Islet precursor cell (in vitro differentiated cells): ENCODE results near the gene IL21.
"Not testable (repeated sequence)": the region's sequence is repeated elsewhere in the genome, so short reads cannot be mapped to it uniquely, and the experiment has no call there.

Experiments
- DNase-seq: peaks from one replicate; pipeline ENCODE4 v3.0.0-alpha.2; 2018

Gene IL21

DNA sequence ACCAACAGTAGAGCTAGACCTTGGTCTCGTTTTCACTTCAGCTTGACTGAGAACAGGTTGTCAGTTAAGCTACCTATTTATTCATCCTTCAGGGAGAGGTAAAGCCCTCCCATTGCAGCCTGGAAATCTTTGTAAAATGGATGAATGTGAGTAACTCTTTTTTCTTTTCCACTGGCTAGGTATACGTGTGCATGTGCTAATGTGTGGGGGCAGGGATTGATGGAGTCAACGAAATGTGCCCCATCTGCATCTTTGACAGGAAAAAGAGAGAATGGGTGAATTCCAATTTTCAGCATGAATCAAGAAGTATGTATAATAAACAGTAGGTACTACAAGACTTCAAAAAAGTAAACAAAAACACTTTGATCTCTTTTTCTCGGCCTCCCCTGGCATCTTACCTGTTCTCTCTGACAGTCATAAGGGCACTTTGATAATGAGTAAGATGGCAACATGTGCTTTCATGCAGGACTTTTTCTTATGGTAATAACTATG, at the start of gene IL21:
Gene IL21 (minus strand): TSS at position 51 of the 492 bp plus-strand sequence. CDS start 55 bp downstream, outside the sequence.
- DNase-seq = no peak

DNA sequence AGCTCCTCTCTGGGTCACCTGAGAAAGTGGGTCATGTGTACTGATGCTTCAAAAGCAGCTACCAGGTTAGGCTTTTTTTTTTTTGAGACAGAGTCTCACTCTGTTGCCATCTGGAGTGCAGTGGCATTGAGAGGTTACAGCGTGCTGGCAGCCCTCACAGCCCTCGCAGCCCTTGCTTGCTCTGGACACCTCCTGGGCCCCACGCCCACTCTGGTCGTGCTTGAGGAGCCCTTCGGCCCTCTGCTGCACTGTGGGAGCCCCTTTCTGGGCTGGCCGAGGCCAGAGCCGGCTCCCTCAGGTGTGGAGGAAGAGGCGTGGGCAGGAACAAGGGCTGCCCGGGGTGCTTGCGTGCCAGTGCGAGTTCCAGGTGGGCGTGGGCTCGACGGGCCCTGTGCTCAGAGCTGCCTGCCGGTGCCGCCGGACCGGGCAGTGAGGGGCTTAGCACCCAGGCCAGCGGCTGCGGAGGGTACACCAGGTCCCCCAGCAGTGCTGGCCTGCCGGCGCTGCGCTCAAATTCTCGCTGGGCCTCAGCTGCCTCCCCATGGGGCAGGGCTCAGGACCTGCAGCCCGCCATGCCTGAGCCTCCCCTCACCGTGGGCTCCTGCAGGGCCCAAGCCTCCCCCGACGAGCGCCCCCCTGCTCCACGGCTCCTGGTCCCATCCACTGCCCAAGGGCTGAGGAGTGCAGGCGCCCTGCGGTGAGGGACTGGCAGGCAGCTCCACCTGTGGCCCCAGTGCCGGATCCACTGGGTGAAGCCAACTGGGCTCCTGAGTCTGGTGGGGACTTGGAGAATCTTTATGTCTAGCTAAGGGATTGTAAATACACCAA, 49.3 kb upstream of the IL21 start:
- no peak for DNase-seq

DNA sequence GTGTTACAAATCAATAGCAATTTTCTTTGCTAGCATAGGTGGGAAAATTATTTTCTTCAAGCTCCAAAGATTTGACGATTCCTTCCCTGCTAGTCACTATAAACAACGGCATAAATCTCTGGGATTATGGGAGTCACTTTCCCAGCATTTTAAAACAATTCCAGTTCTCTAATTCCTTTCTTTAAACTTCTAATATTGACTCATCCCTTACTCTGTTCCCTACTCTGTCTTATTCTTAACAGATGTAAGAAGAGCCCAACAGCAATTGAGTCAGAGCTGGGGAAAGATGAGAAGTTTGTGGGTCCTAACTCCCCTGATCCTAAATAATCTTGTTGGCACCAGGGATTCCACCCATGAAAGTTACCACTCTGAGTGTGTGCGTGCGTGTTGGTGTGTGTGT, 47.4 kb upstream of the IL21 start:
- DNase-seq = no peak

DNA sequence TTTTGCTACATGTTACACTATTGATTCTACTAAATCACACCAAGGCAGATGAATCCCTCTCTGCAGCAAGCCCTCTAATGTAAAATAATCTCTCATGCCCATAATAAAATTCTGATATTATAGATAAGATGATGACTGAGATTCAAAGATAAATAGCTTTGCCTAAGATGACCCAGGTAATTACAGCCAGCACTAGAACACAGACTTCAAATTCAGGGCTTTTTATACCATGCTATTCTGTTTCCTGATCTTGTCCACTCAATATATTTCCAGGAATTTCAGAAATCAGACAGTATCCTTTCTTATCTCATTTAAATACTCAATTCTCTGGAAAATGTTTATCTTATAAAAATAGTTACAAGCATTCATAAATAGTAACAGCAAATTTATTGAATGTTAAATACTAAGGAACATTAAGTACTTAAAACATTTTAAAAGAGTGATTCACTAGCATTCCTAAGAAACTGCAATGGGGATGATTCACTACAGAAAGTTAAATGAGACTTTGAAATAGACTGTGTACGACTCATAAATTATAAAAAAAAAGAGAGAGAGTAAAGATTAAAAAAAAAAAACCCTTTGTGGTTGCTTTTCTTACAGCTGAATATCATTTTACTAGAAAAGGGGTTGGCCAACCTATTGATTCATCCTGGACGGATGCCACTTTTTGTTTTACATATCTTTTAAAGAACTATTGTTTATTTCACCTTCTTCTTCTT, 45.8 kb upstream of the IL21 start:
- no peak for DNase-seq

DNA sequence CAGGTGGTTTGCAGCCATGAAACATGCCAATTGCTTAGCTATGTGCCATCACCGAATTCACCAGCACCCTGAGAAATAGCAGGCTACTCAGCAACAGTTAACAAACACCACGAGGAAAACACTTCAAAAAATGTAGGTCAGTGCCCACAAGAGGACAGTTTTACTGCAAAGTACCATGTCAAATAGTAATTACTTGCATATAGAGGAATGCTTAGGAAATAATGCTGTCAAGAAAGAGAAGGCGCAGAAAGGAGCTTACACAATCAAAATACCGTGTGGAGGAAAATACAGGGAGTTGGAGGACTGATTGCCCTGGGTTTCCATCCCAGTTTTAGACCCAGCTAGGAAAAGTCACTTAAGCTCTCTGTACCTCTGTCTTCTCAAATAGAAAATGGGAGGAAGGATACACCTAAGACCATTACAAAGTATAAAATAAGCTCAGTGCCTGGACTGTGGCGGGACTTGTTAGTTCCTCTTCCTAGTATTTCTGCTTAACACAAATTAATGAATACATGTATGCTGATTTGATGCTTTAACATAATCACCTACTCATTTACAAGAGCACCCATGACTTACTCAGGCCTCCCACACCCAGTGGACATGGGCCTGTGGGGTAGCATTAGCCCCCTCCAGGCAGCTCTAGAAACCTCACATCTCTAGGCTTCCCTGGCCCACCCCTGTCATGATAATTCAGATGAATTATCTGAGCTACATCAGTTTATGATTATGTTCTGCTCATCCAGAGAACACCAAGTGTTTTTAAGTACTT, 44.5 kb upstream of the IL21 start:
- DNase-seq = no peak

DNA sequence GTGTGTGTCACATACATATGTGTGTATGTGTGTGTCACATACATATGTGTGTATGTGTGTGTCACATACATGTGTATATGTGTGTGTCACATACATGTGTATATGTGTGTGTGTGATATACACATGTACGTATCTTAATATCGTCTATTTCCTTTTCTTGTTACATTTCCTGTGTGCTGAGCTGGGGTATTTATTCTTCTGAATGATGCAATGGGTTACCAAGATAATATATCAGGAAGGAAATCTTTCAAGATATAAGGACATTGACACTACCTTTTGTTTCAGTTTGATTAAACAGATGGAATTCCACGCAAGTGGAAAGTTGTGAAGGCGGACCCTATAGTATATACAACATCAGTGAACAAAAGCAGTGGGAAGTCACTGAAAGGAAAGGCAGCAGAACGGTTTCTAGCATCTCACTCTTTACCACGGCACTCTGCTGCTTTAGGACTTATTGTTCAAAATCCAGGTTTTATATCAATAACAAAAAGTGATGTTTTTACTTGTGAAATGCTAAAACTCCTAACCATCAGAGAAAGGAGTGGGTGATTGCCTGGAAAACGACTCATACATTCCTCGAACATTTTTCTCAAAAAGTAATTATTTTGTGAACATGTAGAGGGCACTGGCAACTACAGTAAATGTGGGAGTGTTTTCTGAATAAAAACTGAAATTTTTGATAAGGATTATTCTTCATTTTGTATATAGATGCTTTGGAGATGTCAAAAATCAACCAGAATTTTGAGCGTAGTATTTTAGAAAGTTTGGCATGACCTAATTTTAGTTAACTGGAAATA, 43.1 kb upstream of the IL21 start:
- DNase-seq = no peak

DNA sequence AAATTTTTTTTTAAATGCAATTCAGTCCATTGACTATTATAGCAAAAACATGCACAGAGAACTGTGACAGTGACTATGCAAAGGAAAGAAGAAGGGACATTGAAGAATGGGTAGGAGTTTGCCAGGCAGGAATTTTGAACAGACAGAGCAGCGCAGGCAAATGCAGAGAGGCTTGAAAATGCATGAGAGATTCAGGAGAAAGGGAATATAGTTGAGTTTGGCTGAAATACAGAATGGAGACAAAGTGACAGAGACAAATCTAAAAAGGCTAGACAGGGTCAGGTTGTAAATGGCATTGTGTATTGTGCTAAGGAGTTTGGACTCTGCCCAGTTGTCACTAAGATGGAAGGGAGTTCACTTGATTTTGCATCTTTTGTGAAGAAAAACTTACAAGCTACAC, 42.4 kb upstream of the IL21 start:
- no peak for DNase-seq

DNA sequence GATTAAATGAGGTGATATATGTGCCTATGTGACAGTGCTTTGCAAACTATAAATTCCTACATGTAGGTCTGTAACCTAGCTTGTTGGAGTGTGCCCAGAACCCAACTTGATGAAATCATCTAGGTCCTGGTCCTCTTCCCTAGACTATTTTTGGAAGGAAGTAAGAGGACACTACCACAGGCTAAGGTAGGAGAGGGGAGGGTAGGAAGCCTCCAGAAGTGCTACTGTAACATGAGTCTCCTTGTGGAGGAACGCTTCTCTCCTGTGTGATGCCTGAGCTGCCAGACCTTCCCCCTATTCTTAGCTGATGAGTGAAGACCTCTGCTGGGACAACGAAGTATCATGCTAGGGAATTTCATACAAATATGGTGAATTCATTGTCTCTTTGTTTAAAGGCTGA, 41.8 kb upstream of the IL21 start:
- DNase-seq = no peak

DNA sequence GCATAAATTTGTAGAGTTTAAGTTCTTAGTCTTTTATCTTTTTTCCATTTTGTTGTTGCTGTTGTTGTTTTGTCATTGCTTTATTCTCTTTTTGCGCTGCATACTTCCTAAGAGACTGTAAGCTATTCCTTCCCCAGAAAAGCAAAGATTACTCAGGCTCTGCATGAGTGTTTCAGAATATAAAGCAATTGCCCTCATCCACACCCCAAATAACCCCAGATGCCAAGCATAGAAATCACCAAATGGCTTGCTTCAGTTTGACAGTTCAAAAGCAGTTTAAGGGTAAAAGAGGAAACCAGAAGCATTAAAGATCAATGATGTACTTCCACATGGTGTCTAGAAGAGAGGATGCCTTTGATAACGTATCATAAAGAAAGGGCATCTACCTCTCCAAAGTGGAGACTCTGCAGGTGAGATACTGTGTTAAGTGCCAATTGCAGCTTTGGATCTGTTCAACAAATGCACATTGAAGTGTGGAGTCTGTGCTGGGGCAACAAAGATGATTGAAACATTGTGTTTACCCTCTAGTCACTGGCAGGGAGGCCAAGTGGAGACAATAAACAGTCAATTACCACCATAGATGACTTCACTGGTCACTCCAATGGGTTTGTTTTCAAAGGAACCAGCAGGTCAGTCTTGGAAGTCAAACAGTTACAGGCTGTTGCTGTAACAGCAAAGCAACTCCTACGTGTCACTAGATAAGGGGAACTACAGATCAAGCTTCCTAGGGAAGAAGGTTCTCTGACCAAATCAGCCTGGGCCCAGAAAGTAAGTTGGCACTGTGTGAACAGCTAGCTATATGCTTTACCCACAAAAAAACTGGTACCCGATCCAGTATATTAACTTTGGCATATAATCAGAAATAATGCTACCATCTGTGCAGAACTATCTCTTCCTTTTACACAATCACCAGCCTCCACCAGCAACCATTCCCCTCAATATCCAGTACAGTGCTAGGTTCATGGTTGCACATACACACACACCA, 40.6 kb upstream of the IL21 start:
- no peak for DNase-seq

DNA sequence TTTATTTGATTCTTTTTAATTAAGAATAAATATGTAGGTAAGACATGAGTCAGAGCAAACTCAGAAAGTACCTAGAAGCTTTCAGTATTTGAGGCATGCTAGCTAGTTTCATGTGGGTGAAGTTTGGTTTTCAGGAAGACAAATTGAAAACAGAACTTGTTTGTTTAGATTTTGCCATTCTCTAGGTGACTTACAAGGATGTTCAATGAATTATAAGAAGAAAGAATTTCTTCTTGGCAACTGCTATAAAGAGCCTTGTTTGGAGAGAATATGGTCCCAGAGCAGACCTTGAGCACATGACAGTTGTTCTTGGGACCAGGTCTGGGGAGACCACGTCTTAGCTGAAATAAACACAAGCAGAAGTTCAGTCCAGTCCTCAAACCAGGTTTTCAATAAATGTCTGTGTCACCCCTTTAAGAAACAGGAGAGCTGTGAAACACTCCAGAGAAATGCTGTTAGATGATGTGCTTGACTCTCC, 38.0 kb upstream of the IL21 start:
- DNase-seq = no peak

DNA sequence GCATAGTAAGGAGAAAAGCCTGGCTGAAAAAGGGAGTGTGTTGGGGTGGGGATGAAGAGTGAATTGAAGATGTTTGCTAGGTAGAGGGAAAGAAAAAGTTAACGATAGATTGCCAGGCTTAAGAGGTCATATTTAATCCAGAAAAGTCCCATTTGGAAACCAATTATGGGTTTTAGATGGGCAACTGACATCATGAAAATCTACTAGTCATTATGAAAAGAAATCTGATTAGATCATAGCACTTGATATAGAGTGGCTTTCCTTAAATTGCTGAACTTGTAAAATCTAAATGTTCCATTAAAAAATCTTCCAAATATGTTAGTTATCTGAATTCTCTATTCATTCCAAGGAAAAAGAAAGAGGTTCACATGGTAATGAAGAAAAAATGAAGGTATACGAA, 37.5 kb upstream of the IL21 start:
- DNase-seq = no peak

DNA sequence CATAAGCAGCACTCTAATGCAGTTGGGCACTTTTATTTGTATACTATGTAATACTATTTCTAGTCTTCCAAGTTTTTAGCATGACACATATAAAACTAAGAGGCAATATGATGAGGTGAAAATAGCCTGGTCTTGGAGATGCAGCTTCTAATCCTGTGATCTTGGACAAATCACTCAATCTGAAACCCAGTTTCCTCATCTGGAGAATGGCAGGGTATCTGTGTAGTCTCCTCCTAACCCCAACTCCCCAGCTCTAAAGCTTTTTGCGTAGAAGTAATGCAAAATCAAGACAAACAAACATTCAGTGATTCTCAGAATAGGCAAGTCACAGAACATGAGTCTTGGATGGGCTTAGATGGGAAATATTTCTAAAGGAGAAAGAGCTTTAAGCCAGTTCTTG, 36.7 kb upstream of the IL21 start:
- no peak for DNase-seq

DNA sequence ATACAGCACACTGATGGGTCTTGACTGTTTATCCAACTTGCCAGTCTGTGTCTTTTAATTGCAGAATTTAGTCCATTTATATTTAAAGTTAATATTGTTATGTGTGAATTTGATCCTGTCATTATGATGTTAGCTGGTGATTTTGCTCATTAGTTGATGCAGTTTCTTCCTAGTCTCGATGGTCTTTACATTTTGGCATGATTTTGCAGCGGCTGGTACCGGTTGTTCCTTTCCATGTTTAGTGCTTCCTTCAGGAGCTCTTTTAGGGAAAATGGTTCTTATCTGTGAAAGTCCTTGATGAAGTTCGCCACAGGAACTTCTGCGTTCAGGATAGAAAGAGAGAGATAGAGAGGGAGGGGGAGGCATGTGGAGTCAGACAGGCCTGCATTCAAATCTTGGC, 35.7 kb upstream of the IL21 start:
- DNase-seq = not testable (repeated sequence)

DNA sequence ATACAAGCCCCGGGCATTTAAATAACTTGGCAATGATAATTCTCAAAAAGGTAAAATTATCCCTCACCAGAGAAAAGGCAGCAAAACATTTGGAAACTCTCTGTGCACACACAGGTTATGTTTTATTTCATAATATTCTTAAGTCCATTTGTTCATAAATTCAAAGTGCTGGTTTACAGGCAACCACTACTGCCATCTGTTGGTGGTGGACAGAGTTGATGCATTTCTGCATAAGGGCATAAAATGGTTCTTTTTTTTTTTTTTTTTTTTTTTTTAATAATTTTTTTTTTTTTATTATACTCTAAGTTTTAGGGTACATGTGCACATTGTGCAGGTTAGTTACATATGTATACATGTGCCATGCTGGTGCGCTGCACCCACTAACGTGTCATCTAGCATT, 31.5 kb upstream of the IL21 start:
- no peak for DNase-seq

DNA sequence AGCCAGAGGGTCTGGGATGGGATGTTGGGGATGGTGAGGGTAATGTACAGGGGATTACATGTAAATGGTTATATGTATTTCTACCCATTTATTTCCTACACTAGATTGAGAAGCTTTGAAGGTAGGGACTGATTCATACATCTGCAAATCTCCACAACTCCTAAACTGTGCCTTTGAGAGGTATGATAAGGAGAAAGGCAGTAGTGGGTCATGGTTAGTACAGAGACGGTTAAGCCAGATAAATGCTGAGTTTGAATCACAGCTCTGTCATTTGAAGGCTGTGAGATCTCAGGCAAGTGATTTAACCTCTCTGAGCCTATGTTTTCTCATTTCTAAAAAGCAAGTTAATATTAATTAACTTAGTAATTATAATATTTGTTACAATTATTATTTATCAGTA, 29.3 kb upstream of the IL21 start:
- no peak for DNase-seq

DNA sequence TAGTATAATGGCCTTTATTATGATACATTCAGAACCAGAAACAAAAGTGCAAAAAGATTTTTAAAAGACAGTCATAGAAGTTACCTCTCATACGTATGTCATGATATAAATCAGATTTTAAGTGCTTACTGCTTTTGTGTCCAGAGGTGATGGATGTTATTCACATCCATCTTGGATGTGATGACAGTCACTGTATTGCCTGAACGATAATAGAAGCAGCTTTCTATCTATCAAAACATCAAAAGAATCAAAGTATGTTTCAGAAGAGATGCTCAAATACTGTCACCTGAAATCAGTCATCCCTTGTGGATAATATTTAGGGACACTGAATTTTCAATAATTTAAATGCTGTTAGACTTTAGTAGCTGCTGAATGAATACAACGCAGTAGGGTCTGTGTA, 26.8 kb upstream of the IL21 start:
- no peak for DNase-seq

DNA sequence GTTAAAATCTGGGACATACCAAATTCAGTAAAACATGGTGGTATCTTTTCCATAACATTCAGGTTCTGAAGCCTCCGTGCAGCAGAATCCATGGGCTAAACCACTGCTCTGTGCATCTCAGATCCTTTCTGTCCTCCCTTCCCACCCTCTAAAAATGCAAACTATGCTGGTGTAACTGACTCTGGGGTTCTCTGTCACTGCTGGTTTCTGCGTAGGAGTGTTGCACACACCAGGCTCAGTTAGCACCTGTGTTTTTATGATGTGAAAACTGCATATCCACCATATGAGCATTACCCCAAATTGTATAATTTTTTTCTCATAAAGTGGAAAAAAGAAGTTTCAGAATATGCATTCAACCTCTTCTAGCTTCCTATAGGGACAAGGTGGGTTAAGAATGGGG, 22.4 kb upstream of the IL21 start:
- DNase-seq = no peak

DNA sequence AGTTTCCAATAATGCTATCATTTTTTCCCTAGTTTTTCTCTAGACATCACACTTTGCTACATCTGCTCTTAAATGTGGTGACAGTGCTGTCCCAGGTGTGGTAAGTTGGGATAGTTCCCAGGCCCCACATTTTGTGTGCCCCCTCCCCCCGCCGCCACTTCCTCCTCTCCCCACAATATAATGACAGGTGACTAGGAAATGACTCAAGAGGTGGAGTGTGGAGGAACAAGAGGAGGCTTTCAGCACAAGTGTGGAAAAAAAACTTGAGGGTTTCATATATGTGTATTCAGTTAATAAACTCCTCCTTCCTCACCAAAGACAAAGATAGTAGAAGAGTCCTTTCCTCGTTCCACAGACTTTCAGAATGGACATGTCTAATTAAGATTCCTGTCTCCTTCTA, 18.3 kb upstream of the IL21 start:
- no peak for DNase-seq

DNA sequence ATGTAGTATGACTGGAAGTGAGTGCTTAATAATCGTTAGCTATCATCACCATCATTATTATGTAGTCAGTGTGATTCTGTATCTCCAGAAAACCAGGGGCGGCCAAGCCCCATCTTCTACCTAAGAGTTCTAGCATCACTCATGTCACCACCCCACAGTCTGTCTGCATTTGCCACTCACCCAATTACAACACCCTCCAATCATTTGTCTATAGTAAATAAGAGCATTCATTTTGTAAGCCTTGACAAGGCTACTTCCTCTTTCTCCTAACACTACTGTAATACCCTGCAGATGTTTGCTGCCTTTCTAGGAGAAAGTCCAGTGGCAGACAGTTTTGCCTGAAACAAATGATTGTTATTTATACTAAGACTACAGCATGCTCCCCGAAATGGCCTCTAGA, 15.8 kb upstream of the IL21 start:
- DNase-seq = no peak

DNA sequence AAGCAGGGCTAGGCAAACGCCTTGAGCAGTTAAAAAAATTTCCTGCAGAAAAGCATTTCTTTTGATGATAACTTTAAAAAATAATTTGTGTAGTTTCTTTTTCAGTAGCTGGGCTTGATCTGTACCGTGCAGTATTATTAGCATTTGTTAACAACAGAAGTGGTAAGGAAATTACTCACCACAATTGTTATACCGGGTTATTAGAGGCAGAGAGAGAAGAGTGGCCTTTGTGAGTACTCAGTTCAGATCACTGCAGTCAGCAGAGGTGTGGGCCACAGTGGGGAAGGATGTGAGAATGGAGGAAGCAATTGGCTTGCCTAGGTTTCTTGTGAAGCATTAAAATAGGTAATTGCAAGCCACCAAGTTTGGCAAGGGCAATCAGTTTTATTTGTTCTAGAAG, 14.3 kb upstream of the IL21 start:
- DNase-seq = no peak

DNA sequence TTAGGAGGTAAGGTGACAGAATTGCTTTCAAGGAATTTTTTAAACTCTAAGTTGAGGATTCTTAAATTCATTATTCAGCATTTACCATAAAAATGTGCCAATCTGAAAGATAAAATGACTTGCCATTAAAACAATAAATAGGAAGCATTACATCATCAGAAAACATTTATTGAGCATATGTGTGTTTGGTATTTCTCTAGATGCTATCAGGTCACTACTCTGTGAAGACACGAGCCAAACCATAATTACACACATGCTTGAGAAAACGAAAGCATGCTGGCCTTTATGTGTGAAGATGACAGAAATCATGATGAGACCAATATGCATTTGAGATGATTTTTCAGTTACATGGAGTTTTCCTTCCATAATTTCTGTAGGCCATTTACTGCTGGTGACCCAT, 12.3 kb upstream of the IL21 start:
- DNase-seq = no peak
